ENCODE results near the gene TPRKB.
"Not testable (repeated sequence)": the region's sequence is repeated elsewhere in the genome, so short reads cannot be mapped to it uniquely, and the experiment has no call there.

Gene TPRKB

DNA sequence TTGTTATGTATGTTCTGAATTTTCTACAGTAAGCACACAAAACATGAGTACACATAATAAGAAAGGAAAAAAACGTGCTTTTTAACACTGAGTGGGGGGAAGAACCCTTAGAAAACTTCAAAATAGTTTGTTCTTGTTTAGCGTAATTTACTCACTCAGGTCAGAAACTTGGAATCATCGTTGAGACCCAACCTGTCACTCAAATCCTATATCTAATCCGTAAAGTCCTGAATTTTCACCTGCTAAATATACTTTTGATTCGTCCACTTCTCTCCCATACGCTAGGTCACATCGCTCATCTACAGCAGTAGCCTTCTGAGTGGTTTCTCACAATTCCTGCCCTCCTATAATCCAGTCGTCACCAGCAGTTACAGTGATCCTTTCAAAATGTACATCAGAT is 767 bp downstream of the TPRKB start:
- DNase-seq = no peak

DNA sequence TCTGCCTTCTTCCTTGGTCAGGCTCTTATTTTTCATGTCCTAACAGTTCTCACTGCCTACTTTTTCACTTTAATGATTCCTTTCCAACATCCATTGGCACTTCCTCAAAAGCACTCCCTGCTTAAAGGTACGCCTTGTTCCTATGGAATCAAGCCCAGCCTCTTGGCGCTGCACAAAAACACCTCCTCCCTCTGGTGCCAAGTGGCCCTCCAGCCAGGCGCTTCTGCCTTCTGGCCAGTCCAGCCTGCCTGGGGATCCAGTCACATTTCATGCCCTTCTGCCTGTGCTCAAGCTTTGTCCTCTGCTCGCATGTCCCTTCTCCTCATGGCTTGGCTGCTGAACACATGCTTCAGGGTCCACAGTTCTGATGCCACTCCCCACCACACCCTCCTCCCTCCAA is 6.3 kb downstream of the TPRKB start:
- no peak for DNase-seq

DNA sequence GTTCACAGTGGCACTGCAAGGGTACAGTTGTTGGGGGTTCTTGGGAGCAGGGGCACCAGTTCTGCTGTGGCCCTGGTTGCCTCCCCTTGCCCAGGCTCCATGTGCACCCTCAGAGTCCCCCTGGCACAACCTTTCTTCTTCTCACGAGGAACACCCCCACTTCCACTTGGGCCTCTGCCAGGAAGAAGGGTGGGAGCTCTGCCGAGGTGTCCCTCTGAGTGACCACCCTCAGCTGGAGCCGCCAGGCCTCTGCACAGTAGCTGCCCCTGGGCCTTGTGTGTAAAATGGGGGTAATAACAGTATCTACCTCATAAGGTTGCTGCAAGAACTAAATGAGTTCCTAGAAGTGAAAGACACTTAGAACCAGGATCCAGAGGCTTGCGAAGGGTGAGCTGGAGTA is 8.4 kb downstream of the TPRKB start:
- DNase-seq = no peak

DNA sequence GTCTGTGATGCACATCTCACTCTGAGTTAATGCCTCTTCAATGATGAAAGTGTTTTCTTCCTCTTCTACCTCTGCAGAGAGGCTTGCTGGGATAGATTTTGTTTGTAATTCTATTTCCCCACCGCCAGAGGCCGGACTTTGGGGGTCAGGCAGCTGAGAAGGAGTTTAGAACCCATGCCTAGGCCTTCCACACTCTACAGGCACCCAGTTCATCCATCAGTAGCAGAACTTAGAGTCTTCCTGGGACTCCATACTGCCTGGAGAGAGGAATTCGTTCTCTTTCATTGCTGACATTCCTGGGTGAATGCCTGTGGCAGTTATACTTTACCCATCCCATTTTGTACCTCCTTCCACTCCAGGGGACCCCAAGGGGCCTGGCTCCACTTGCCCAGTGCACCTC is 9.1 kb downstream of the TPRKB start:
- DNase-seq = no peak

DNA sequence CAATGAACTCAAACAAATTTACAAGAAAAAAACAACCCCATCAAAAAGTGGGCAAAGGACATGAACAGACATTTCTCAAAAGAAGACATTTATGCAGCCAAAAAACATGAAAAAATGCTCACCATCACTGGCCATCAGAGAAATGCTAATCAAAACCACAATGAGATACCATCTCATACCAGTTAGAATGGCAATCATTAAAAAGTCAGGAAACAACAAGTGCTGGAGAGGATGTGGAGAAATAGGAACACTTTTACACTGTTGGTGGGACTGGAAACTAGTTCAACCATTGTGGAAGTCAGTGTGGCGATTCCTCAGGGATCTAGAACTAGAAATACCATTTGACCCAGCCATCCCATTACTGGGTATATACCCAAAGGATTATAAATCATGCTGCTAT is 10.5 kb downstream of the TPRKB start:
- not testable (repeated sequence) for DNase-seq

DNA sequence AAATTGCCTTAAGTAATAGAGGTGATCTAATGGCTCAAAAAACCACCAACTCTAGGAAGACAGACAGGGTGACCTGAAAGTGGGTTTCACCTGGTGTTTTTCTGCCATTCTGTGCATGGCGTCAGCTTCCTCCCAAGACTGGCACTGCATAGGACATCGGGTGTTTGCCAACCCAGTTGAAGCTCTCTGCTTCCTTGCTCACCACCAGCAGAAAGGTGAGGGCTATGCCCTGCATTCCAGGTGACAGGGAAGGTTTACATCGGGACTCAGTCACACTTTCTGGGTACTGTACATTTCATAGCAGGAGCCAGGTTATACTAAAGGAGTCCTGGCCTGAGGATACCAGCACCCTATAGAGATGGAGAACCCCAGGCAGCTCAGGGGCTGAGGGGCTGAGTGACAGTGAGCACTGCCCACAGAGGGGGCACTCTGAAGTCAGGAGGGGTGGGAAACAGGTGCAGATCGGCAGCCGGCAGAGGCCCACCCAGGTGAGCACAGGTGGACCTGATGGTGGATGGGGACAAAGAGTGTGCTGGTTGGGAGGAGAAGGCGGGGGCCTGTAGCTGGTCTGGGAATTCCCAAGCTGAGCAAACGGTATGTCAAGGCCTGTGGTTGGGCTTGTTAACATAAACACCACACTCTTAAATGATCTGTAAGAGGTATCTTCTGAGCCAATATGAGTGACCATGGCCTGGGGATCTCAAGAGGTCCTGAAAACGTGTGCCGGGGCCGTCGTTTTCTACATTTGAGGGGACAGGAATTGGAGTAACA is 18.1 kb downstream of the TPRKB start:
- DNase-seq = no peak

DNA sequence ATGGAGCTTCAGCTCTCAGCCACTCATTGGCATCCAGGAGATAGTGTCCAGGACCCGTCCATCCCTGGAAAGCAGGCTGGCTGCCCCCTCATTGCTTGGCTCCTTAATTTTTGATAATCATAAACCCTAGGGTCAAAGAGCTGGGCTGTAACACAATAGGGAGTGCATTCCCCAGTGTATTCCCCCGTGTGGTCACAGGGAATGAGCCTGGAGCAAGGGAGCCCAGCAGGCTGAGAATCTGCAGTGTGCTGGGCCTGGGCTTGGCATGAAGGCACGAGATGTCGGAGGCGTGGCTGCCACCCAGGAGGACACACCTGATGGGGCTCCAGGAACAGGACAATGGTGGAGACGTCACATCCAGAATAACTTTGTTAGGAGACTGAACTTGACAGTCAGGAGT is 18.7 kb downstream of the TPRKB start:
- no peak for DNase-seq

DNA sequence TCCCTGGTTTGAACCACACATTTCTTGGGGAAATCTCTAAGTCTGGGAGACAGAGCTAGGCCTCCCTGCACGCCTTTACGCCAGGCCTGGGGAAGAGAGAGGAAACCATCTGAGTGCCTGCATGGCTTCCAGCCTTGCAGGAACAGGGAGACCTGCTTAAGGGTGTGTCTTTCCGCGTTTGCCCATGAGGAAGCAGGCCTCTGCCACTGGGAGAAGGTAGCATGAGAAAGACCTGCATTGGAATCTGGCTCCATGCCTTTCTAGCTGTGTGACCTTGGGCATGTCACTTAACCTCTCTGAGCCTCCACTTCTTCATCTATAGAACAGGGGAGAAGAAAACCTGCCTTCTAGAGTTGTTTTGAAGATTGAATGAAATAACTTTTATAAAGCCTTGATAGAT is 19.4 kb downstream of the TPRKB start:
- not testable (repeated sequence) for DNase-seq

DNA sequence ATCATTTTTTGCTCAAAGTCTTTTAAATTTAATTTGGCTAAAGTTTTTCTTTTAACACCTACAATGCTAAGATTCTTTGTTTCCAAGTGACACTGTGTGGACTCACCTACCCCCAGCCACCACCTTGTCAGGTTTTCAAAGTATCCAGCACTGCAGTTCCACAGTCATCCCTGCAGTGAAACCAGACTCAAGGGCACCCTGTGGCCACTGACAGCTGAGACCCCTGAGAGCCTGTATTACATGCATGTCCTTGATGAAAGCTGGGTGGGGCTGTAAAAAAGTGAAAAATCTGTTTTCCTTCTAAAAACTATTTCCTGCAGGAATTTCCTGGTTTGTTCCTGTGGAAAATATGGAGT is 19.9 kb downstream of the TPRKB start:
- no peak for DNase-seq

DNA sequence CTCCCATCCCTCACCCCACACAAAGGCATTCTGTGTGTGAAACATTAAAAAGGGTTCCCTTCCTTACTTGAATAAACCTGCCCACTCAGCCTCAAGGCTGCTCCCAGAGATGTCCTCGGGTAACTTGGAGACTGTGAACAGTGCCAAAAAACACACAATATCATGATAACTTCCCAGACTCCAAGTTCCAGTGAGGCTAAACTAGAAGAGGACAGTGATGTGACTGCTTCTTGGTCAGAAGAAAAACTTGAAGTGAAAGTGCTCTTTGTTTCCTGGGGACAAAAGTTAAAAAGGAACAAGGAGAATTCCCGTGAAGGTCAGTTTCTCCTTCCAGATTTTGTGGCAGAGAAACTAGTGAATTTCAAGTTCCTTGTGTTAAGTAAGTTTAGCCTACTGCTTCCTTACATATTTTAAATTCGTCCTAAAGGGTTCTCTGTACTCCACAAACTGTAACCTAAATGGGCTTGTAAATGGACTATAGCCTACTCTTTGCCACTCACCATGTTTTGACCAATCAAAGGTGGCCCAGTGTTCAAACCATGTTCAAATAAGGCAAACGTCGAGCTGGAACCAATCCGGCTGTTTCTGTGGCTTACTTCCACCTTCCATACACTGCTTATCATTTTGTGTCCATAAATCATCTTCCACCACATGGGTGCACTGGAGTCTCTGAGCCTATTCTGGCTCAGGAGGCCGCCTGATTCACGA is 20.4 kb downstream of the TPRKB start:
- DNase-seq = peak; percentile 13

DNA sequence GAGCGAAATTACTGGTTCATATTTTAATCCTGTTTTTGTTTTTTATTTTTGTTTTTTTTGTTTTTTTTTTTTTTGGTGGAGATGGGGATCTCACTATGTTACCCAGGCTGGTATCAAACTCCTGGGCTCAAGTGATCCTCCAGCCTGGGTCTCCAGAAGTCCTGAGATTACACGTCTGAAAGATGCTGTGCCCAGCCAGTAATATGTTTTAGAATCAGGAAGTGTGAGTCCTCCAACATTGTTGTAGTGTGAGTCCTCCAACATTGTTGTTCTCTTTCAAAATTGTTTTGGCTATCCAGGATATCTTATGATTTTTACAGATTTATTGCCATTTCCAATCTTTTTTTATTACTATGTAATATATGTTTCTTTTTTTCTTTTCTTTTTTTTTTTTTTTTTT is 23.1 kb downstream of the TPRKB start:
- no peak for DNase-seq

DNA sequence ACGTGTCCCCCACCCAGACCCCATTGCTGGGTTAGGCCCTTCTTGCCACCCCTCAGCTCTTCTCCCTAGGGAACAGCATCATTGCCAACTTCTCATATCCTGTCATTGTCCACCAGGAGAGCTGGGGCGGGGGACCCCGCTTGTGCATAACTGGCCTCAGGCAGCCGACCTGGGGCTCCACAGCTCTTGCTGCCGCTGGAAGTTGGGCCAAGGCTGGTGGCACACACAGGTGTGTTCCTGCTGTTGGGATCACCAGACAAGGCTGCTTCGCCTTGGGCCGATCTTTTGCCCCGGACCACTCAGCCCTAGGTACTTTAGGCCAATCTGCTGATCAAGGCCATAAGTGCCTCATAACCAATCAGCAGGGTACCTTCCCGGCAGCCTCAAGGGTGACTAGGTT is 28.6 kb downstream of the TPRKB start:
- no peak for DNase-seq

DNA sequence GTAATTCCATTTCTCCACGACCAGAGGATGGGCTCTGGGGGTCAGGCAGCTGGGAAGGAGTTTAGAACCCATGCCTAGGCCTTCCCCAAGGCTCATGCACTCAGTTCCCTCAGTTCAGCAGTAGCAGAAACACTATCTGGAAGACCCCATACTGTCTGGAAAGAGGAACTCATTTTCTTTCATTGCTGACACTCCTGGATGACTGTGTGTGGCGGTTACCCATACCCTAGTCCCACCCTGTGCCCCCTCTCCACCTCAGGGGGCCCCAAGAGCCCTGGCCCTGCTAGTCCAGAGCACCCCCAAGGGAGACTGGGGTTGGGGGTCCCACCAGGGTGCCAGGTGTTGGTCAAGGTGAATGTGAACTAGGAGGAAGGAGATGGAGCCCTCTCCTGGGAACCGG is 29.5 kb downstream of the TPRKB start:
- DNase-seq = no peak

DNA sequence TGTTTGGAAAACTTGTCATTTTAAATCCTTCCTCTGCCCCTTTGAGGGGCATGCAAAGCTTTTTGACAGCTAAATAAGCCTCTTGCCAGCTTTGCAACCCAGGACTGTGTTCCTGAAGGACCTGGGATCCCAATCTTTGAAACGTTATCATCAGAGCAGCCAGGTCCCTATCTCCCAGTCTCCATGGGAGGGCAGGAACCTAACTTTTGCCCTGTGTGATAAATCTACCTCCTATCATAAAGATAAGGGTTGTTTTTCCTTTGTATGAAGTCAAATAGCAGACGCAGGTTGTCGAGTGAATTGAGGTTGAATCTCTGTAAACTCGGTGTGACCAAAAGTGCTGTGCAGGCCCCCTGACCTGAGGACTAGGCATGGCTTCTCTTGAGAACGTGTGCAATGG is 30.1 kb downstream of the TPRKB start:
- no peak for DNase-seq

DNA sequence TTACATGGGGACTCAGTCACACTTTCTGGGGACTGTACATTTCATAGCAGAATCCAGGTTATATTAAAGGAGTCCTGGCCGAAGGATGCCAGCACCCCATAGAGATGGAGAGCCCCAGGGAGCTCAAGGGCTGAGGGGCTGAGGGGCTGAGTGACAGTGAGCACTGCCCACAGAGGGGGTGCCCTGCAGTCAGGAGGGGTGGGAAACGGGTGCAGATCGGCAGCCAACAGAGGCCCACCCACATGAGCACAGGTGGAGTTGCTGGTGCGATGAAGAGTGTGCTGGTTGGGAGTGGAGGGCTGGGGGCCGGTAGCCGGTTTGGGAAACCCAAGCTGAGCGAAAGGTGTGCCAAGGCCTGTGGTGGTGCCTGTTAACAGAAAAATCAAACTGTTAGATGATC is 32.1 kb downstream of the TPRKB start:
- DNase-seq = no peak

DNA sequence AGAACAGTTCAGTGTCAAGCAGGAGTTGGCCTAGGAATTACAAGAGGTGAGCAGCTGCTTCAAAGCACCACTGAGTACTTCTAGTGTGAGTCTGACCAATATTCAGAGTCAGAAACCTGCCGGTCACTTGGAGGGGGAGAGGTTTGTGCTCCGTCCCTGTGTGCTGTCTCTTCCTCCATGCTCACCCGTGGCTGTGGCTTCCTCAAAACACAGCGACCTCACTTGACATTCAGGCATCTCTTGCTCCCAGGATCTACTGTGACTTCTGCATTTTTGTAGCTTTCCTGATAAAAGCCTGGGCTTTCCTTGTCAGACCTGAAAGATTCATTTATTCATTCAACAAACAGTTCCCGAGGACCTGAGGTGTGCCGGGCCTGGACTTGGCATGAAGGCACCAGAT is 32.9 kb downstream of the TPRKB start:
- DNase-seq = no peak

DNA sequence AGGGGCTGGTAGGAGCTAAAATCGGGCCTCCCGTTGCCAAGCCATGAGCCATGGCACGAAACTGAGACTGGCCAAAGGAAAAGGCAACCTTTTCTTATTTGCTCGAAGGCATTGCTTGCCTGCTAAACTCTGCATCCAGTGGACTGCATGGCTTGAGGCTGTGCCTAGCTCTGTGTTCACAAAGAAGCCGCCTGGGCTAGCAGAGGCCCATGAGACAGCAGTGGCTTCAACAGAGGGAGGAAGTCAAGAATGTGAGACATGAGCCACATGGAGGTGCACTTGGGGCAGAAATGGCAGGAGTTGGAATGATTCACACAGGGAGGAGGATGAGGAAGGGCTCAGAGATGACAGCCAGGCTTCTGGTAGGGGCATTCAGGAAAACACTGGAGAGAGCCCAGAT is 33.5 kb downstream of the TPRKB start:
- DNase-seq = no peak

DNA sequence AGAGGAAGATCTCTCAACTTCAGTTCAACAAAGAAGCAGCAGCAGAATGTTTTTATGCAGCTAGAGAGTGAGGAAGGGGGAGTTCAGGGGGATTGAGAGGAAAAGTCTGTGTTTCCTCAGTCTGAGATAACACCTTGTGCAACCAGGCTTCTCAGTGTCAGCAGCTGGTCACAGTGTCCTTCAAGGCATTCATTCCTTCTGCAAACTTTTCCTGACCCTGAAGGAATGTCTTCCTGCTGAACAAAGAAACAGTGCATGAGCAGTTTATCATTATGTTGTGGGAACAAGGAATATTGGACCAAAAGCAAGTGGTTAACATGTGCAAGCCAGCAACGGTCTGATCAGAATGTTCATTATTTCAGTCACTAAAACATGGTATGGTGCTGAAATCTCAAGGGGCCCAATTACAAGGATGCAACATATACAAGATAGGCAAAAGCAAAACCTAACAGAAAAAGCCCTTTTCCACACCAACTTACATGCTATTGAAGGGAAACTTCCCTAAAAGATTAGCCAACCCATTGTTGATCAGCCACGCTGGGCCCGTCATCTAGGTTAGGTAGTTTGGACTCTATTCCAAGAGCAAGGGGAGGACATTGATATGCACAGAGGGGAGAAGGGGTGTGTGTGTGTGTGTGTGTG is 34.2 kb downstream of the TPRKB start:
- DNase-seq = not testable (repeated sequence)

DNA sequence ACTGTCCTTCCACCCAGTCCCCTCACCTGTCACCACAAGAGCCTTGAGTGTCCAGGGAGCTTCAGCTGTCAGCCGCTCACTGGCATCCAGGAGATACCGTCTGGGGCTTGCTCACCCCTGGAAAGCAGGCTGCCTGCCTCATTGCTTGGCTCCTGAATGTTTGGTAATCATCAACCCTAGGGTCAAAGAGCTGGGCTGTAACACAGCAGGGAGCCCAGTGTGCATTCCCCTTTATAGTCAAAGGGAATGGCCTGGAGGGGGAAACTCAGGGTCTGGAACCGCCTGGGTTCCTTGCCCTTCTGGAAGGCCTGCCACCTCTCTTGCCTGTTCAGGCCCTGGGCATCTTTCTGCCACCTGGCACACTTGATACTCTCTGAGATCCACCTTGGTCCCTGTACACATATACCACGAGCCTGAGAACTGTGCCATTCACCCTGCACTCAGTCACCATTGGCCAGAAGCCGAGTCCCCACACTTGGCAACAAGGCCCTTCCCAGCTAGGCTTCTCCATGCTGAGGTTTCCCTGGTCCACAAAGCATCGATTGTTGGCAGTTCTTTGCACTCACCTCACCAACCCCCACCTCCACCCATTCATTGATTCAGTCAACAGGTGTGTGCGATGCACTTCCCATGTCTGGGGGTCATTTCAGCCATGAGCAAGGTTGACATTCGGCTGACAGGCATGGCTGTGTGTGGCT is 35.0 kb downstream of the TPRKB start:
- no peak for DNase-seq

DNA sequence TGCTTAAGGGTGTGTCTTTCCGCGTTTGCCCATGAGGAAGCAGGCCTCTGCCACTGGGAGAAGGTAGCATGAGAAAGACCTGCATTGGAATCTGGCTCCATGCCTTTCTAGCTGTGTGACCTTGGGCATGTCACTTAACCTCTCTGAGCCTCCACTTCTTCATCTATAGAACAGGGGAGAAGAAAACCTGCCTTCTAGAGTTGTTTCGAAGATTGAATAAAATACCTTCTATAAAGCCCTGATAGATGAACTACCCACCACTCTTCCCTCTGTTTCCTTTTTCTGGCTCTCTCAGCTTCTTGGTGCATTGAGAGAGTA is 35.7 kb downstream of the TPRKB start:
- DNase-seq = not testable (repeated sequence)

DNA sequence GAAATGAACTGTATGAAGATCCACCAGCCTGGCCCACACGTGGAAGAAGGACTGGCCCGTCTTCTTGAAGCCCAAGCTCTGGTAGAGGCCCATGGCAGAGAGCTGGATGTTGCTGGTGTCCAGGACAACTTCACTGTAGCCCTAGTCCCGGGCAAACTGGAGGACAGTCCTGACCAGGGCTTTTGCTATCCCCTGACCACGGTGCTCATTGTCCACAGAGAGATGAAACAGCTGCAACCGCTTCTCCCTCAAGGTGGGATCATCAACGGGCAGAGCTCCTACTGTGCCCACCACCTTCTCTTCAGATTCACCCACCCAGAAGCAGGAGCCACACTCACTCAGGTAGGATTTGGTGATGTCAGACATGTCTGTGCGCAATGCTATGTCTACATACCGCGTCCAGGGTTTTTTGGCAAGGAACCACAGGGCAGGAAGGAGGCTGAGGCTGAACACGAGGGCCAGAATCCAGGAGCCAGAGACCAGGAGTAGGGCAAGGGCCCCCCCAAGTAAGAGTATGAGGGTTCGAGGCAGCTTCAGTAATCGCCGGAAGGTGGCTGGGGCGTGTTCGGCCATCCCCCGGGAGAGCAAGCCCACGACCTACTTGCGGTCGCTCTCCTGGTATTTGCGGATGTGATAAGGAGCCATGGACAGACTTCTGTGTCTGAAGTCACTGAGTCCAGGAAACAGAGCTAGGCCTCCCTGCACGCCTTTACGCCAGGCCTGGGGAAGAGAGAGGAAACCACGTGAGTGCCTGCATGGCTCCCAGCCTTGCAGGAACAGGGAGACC is 36.3 kb downstream of the TPRKB start:
- no peak for DNase-seq

DNA sequence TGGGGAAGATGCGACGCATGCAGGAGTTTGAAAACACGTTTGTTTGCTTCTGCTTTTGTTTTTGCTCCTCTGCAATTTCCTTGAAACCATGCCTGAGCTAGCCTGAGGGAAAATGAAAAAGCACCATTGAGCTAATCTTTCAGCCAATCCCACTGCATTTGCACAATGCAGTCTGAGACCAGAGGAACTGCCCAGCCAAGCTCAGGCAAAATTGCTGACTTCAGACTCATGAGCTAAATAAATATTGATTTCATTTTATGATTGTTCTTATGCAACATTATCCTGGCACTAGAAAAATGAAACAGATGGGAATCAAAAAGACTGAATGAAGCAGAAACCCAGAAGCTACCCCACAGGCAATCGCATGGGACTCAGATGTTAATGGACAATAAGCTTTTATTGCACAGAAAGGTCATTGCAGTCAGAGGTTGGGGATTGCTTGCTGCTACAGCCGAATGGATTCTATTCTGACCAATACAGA is 37.0 kb downstream of the TPRKB start:
- DNase-seq = peak; percentile 72

DNA sequence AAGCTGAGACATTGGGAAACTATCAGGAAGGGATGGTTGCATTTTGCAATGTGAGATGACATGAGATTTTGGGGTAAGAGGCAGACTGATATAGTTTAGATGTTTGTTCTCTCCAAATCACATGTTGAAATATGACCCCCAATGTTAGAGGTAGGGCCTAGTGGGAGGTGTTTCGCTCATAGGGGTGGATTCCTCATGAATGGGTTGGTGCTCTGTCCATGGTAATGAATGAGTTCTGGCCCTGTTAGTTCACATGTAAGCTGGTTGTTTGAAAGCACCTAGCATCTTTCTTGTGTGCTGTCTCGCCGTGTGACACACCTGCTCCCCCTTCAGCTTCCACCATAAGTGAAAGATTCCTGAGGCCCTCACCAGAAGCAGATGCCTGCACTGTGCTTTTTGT is 37.7 kb downstream of the TPRKB start:
- no peak for DNase-seq

Data from NCI-H69 (cell line).